Measurements from ENCODE around the gene PFKFB4.

The PFKFB4 gene

GRCh38 chr3:48555949-48556795 is 431 bp downstream of the PFKFB4 start (continued):
- TF ChIP-seq ZNF670 (tag by site-specific recombination; IDR thresholded peaks at IDR 0.05; ENCODE audit: low read depth) (no peak), ZNF768 (tag by site-specific recombination; IDR thresholded peaks at IDR 0.05) (peak; percentile 69; the same call in 1 of the 2 replicates), ZNF623 (tag by site-specific recombination; IDR thresholded peaks at IDR 0.05) (no peak), ZBTB26 (tag by site-specific recombination; optimal IDR thresholded peaks at IDR 0.05) (no peak), PBX3 (CRISPR knock-in tag; IDR thresholded peaks at IDR 0.05) (no peak), ZNF366 (tag by site-specific recombination; conservative IDR thresholded peaks at IDR 0.05) (no peak), SALL2 (tag by site-specific recombination; IDR thresholded peaks at IDR 0.05; ENCODE audit: borderline replicate concordance) (no peak), ZNF513 (tag by site-specific recombination; IDR thresholded peaks at IDR 0.05) (no peak), ZNF473 (tag by site-specific recombination; IDR thresholded peaks at IDR 0.05) (no peak), GLIS2 (tag by site-specific recombination; IDR thresholded peaks at IDR 0.05) (peak; percentile 56; the same call in 1 of the 2 replicates), ZNF571 (tag by site-specific recombination; IDR thresholded peaks at IDR 0.05) (no peak), ZSCAN4 (tag by site-specific recombination; IDR thresholded peaks at IDR 0.05) (no peak), SCRT2 (tag by site-specific recombination; IDR thresholded peaks at IDR 0.05) (no peak), ZNF26 (tag by site-specific recombination; IDR thresholded peaks at IDR 0.05) (no peak), ZNF341 (tag by site-specific recombination; IDR thresholded peaks at IDR 0.05; ENCODE audit: low read depth) (no peak), ZNF354C (tag by site-specific recombination; IDR thresholded peaks at IDR 0.05; ENCODE audit: borderline replicate concordance, low read depth) (no peak), ZSCAN23 (tag by site-specific recombination; IDR thresholded peaks at IDR 0.05) (no peak), GLI2 (tag by site-specific recombination; IDR thresholded peaks at IDR 0.05; ENCODE audit: borderline replicate concordance, low read depth) (no peak), ZEB2 (tag by site-specific recombination; IDR thresholded peaks at IDR 0.05) (0 out of 2 replicates have a peak, but pooled peaks have one; percentile 17), ZNF112 (tag by site-specific recombination; IDR thresholded peaks at IDR 0.05) (no peak), ZNF133 (tag by site-specific recombination; IDR thresholded peaks at IDR 0.05) (no peak), ZNF169 (tag by site-specific recombination; IDR thresholded peaks at IDR 0.05) (no peak), ZFP37 (tag by site-specific recombination; IDR thresholded peaks at IDR 0.05) (no peak), ZBTB48 (tag by site-specific recombination; IDR thresholded peaks at IDR 0.05) (no peak), ZNF558 (tag by site-specific recombination; IDR thresholded peaks at IDR 0.05) (no peak), OVOL3 (tag by site-specific recombination; IDR thresholded peaks at IDR 0.05) (no peak), ZBTB10 (tag by site-specific recombination; IDR thresholded peaks at IDR 0.05) (no peak), HOXC10 (CRISPR knock-in tag; IDR thresholded peaks at IDR 0.05) (no peak), ZNF777 (tag by site-specific recombination; IDR thresholded peaks at IDR 0.05; ENCODE audit: borderline replicate concordance) (0 out of 2 replicates have a peak, but pooled peaks have one; percentile 25), ZNF391 (tag by site-specific recombination; IDR thresholded peaks at IDR 0.05; ENCODE audit: borderline replicate concordance, low read depth) (0 out of 2 replicates have a peak, but pooled peaks have one; percentile 41)
